ENCODE results near the gene RFFL. TPM values are rescaled to one million over a fixed set of nuclear protein-coding genes. Genes with fewer than 3 reads are reported as not detected.
A peak's percentile ranks its signal among the peaks of the same experiment; 100 is the strongest.
"Not testable (repeated sequence)": the region's sequence is repeated elsewhere in the genome, so short reads cannot be mapped to it uniquely, and the experiment has no call there.

RFFL gene, protein sequence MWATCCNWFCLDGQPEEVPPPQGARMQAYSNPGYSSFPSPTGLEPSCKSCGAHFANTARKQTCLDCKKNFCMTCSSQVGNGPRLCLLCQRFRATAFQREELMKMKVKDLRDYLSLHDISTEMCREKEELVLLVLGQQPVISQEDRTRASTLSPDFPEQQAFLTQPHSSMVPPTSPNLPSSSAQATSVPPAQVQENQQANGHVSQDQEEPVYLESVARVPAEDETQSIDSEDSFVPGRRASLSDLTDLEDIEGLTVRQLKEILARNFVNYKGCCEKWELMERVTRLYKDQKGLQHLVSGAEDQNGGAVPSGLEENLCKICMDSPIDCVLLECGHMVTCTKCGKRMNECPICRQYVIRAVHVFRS
- total RNA-seq = 17.7 and 31.5 TPM in 2 replicates

DNA sequence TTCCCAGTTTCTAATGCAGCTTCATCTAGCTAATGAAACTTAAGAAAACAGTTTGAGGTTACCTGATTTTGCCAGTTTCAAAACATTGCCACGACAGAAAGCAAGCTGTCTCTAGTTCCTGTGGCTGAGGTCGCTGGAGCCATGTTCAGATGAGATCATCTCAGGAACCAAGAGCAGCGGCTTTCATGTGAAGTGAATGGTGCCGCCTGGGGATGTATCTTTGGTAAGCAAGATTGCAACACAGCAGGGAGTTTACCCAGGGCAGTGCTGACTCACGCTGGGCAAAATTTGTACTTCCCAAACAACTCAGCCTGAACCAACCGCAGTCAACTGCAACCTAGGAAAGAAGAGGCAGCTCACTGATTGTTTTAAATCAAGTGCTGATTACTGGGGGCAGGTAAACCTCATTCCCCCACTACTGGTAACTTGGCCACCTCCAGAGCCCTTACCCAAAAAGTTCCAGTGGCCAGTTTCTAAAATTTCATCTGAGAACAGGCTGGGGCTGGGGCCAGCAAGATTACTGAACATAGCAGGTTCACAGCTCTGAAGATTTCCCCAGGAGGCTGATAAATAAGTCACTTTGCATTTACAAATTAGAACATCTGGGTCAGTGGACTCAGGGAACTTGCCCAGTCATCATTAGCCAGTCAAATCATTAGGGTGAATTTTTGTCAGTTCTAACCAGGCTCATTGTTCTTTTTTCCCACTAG is at the start of gene RFFL:
RFFL (minus strand) TSS at position 194 of the 710 bp plus-strand sequence. CDS start 37,154 bp downstream, outside the sequence.
- peak; percentile 98 for DNase-seq (ENCODE audit: low read depth)
- H3K4me3 ChIP-seq (ENCODE audit: low read depth, low read length) = peak within 1 kb of the TSS; percentile 25
- TF ChIP-seq, protein P1, sequence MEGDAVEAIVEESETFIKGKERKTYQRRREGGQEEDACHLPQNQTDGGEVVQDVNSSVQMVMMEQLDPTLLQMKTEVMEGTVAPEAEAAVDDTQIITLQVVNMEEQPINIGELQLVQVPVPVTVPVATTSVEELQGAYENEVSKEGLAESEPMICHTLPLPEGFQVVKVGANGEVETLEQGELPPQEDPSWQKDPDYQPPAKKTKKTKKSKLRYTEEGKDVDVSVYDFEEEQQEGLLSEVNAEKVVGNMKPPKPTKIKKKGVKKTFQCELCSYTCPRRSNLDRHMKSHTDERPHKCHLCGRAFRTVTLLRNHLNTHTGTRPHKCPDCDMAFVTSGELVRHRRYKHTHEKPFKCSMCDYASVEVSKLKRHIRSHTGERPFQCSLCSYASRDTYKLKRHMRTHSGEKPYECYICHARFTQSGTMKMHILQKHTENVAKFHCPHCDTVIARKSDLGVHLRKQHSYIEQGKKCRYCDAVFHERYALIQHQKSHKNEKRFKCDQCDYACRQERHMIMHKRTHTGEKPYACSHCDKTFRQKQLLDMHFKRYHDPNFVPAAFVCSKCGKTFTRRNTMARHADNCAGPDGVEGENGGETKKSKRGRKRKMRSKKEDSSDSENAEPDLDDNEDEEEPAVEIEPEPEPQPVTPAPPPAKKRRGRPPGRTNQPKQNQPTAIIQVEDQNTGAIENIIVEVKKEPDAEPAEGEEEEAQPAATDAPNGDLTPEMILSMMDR (conservative IDR thresholded peaks at IDR 0.05; ENCODE audit: low read depth, low read length) = peak; percentile 21

DNA sequence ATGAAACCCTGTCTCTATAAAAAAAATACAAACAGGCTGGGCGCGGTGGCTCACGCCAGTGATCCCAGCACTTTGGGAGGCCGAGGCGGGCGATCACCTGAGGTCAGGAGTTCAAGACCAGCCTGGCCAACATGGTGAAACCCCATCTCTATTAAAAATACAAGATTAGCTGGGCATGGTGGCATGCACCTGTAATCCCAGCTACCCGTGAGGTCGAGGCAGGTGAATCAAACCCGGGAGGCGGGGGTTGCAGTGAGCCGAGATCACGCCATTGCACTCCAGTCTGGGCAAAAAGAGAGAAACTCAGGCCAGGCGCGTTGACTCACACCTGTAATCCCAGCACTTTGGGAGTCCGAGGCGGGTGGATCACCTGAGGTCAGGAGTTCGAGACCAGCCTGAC is 47.3 kb upstream of the RFFL start:
- not testable (repeated sequence) for H3K4me3 ChIP-seq (ENCODE audit: low read depth, low read length); DNase-seq (ENCODE audit: low read depth)

DNA sequence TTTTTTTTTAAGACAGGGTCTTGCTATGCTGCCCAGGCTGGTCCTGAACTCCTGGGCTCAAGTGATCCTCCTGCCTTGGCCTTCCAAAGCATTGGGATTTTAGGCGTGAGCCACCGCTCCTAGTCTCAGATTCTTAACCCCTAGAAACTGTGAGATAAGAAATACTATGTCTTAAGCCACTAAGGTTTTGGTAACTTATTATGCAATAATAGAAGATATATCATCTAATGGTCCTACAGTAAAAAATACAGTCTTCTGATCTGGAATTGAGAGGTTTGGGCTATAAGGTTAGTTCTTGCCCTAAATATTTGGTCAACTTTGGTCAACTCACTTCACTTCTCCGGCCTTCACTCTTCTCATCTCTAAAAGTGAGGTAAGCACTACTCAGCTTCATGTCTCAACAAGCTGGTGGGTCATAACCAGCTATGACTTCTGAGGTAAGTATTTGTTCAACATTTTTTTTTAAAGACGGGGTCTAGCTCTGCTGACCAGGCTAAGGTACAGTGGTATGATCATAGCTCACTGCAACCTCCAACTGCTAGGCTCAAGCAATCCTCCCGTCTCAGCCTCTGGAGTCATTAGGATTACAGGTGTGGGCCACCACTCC is 41.4 kb upstream of the RFFL start:
- H3K4me3 ChIP-seq (ENCODE audit: low read depth, low read length) = no peak overlapping the region
- TF ChIP-seq, protein P1 (conservative IDR thresholded peaks at IDR 0.05; ENCODE audit: low read depth, low read length) = no peak
- no peak for DNase-seq (ENCODE audit: low read depth)

DNA sequence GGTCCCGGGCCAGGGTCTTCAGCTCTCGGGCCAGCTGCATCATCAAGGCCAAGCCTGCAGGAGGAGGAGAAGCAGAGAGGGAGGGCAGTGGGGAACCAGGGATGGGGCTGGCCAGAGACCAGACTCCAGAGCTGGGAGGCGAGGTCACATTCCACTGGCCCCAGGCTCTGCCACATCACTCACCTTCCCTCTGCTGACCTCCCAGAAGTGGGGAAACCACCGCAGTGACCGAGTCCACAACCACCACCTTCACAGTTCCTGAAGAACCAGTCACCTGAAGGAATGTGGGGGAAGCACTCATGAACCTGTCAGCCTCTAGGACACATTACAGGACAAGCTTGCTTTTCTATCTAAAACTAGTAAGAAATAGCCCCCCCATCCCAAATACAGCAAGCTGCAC is 39.8 kb upstream of the RFFL start:
- no peak overlapping the region for H3K4me3 ChIP-seq (ENCODE audit: low read depth, low read length)
- TF ChIP-seq, protein P1 (conservative IDR thresholded peaks at IDR 0.05; ENCODE audit: low read depth, low read length) = no peak
- DNase-seq (ENCODE audit: low read depth) = no peak

DNA sequence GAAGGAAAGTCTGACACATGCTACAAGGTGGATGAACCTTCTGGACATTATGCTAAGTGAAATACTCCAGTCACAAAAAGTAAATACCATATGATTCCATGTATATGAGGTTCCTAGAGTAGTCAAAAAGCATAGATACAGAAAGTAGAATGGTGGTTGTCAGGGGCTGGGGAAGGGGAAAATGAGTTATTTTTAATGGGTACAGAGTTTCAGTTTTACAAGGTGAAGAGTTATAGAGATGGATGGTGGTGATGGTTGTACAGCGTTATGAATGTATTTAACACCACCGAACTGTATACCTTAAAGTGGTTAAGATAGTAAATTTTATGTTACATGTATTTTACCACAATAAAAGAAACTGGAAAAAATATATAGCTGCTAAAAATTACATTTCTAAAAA is 38.2 kb upstream of the RFFL start:
- TF ChIP-seq, protein P1 (conservative IDR thresholded peaks at IDR 0.05; ENCODE audit: low read depth, low read length) = no peak
- no peak for DNase-seq (ENCODE audit: low read depth)
- H3K4me3 ChIP-seq (ENCODE audit: low read depth, low read length) = no peak overlapping the region

DNA sequence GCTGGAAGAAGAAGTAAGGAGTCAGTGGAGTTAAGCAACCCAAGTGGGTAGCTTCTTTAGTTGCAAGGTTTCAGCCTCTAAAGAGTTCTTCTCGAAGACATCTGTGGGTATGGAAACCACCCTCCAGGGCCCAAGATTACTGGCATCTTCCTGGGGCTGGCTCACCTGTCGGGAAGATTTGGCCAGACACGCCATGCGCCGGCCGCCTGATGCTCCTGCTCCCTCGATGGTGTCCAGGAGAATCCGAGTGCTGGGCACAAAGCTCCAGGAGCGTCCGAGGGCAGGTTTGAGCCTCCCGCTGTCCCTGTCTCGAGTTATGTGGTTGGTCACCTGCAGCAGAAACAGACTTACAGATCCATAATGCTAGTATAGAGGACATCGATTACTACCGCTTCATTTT is 37.5 kb upstream of the RFFL start:
- TF ChIP-seq, protein P1 (conservative IDR thresholded peaks at IDR 0.05; ENCODE audit: low read depth, low read length) = no peak
- no peak for DNase-seq (ENCODE audit: low read depth)
- H3K4me3 ChIP-seq (ENCODE audit: low read depth, low read length) = no peak overlapping the region

DNA sequence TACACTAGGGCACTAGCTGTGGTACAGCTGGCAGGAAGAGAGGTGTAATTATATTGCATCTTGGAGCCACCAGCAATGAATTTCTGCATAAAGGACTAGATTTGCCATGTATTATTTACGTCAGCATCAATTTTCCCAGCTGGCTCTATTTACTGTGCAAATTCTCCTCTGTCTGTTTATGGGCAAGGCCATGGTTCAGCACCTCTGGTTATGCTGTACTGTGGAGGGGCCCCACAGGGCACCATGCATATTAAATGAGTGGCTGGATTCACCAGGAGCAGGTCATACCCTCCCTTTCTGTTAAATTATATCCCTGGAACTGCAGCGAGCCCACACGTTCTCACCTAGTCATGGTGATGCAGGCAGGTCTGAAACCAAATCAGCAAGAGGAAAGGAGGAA is 36.4 kb upstream of the RFFL start:
- TF ChIP-seq, protein P1 (conservative IDR thresholded peaks at IDR 0.05; ENCODE audit: low read depth, low read length) = no peak
- H3K4me3 ChIP-seq (ENCODE audit: low read depth, low read length) = no peak overlapping the region
- no peak for DNase-seq (ENCODE audit: low read depth)

All from epithelial cell of proximal tubule (primary cell).